ENCODE data around the gene ZBED4. TPM values are rescaled to one million over a fixed set of nuclear protein-coding genes. Genes with fewer than 3 reads are reported as not detected.
A peak's percentile ranks its signal among the peaks of the same experiment; 100 is the strongest.
"Not testable (repeated sequence)": the region's sequence is repeated elsewhere in the genome, so short reads cannot be mapped to it uniquely, and the experiment has no call there.

ZBED4 gene
- polyA plus RNA-seq, 4 donors = 16.6 to 18.2 (median 17.5) TPM

GRCh38 chr22:49852568-49852897 lies 1.1 kb upstream of the ZBED4 start:
- not testable (repeated sequence) for DNase-seq (ENCODE audit: low read depth in 4 of 4, low spot score in 3 of 4)

- peak in 2 of 4 donors; percentile 20 to 23 for DNase-seq (ENCODE audit: low read depth in 4 of 4, low spot score in 3 of 4)
Observed at GRCh38 chr22:49853981-49854831, 562 bp downstream of the ZBED4 start.

DNA sequence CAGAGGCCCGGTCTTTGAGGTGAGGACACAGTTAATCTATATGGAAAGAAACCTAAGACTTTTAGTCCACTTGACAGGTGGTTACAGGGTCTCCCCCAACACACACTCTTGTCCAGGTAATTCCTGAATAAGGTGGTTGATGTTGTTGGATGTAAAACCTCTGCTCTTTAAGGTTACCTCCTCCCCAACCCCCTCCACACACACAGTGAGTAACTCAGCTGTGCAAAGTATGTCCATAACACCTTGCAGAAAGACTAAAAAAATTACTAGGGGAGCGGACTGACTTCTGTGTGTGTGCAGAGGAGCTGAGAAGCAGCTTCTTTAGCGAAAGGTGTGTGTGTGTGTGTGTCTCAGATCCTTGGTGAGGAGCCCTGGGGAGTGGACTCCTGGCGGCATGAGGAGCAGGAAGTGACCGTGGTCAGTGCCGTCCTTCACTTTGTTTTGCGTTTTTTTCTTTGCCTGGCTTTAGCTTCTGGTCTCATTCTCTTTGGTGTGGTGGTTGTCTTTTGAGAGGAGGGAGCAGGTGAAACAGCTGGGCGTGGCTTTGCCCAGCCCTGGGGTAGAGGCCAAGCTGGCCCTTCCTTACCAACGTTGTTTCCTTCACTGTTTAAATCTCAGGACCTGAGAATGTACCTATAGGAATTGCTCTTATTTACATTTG lies 1.7 kb downstream of the ZBED4 start:
- no peak for DNase-seq (ENCODE audit: low read depth in 4 of 4, low spot score in 3 of 4)

GRCh38 chr22:49856343-49856742 lies 2.7 kb downstream of the ZBED4 start:
- no peak for DNase-seq (ENCODE audit: low read depth in 4 of 4, low spot score in 3 of 4)

- no peak for DNase-seq (ENCODE audit: low read depth in 4 of 4, low spot score in 3 of 4)
Observed at GRCh38 chr22:49856766-49857618, 3.3 kb downstream of the ZBED4 start.

DNA sequence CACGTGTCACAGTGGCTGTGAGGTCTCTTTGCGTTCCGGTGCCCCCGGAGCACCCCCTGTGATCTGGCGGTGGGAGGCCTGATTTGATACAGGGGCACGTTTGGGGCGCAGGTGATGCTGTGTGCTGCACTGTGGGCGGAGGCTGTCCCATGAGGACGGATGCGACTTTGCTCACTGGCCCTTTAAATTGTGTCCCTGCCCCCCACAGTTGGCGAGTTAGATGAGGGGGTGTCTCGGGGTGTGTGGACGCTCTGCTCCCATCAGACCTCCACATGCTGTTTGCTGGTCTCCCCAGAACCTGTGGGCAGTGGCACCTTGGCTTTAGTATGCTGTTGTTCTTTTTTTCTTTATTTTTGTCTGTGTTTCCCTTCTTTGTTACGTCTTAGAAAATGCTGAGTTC lies 5.2 kb downstream of the ZBED4 start:
- DNase-seq (ENCODE audit: low read depth in 4 of 4, low spot score in 3 of 4) = no peak

- DNase-seq (ENCODE audit: low read depth in 4 of 4, low spot score in 3 of 4) = no peak
Observed at GRCh38 chr22:49861642-49862495, 8.2 kb downstream of the ZBED4 start.

- no peak for DNase-seq (ENCODE audit: low read depth in 4 of 4, low spot score in 3 of 4)
Observed at GRCh38 chr22:49862496-49862776, 8.8 kb downstream of the ZBED4 start.

- DNase-seq (ENCODE audit: low read depth in 4 of 4, low spot score in 3 of 4) = no peak
Observed at GRCh38 chr22:49863931-49864330, 10.3 kb downstream of the ZBED4 start.

- no peak for DNase-seq (ENCODE audit: low read depth in 4 of 4, low spot score in 3 of 4)
Observed at GRCh38 chr22:49865156-49865555, 11.5 kb downstream of the ZBED4 start.

DNA sequence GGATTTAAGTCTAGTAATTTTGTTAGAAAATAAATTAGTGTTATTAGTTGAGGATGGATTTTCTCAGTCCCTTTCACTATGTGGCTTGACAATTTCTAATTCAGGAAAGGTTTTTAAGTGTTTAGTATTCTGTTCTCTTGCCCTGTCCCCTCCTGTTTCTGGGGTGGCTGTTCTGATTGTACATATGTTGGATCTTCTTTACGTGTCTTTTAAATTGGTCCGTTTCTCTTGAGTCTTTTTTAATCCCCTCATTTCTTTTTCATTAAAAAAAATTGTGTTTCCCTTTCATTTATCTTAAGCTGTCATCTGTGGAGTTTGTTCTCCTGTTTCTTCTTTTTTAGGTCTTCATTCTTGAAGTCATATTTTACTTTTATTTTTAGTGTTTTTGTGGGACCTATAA lies 12.5 kb downstream of the ZBED4 start:
- no peak for DNase-seq (ENCODE audit: low read depth in 4 of 4, low spot score in 3 of 4)

DNA sequence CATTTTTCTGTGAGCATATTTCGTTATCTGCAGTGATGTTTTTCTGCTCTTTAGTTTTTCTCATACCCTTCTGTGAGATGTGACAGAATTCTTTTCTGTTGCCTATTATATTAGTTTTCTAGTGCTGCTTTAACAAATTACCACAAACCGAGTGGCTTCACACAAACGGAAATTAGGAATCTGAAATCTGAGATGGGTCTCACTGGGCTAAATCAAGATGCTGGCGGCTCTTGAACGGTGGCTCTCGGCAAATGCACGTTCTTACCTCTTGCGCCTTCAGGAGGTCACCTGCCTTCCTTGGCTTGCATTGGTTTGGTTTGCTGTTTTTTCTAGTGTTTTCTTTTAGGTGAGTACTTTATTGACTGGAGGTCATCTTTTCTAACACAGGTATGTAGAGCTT lies 13.0 kb downstream of the ZBED4 start:
- no peak for DNase-seq (ENCODE audit: low read depth in 4 of 4, low spot score in 3 of 4)

- DNase-seq (ENCODE audit: low read depth in 4 of 4, low spot score in 3 of 4) = no peak
Observed at GRCh38 chr22:49867303-49868265, 13.9 kb downstream of the ZBED4 start.

GRCh38 chr22:49869086-49869830 lies 15.6 kb downstream of the ZBED4 start:
- DNase-seq (ENCODE audit: low read depth in 4 of 4, low spot score in 3 of 4) = no peak

DNA sequence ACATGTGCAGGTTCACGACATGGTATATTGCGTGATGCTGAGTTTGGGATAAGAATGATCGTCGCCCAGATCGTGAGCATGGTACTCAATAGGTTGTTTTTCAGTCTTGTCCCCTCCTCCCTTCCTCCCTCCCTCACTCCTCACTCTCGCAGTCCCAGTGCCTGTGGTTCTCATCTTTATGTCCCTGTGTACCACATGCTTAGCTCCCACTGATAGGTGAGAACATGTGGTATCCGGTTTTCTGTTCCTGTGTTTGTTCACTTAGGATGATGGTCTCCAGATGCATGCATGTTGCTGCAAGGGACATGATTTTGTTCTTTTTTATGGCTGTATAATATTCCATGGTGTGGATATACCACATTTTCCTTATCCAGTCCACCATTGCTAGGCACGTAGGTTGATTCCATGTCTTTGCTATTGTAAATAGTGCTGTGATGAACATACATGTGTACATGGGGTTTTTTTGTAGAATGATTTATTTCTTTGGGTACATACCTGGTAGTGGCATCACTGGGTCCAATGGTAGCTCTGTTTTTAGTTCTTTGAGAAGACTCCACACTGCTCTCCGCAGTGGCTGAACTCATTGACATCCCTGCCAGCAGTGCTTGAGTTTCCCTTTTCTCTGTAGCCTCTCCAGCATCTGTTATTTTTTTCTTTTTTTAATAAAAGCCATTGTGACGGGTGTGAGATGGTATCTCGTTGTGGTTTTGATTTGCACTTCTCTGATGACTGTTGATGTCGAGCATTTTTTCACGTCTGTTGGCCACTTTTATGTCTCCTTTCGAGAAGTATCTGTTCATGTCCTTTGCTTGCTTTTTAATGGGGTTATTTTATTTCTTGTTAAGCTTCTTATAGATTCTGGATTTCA lies 16.4 kb downstream of the ZBED4 start:
- DNase-seq (ENCODE audit: low read depth in 4 of 4, low spot score in 3 of 4) = no peak

- DNase-seq (ENCODE audit: low read depth in 4 of 4, low spot score in 3 of 4) = no peak
Observed at GRCh38 chr22:49871482-49871881, 17.8 kb downstream of the ZBED4 start.

DNA sequence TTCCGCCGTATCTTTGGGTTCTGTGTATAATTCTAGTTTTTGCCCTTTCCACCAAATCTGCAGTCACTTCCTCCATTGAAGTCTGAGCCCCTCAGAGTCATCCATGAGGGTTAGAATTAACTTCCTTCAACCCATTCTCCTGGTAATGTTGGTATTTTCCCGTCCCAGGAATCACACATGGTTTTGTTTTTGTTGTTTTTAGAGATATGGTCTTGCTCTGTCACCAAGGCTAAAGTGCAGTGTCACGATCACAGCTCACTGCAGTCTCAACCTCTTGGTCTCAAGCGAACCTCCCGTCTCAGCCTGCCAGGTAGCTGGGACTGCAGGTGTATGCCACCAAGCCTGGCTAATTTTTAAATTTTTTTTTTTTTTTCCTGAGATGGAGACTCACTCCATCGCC lies 18.7 kb downstream of the ZBED4 start:
- no peak for DNase-seq (ENCODE audit: low read depth in 4 of 4, low spot score in 3 of 4)

All from right renal pelvis (tissue), 4 donors.